Forelimb muscle (tissue), 1 donor: ENCODE measurements around the gene EPM2AIP1. TPM values are rescaled to one million over a fixed set of nuclear protein-coding genes. Genes with fewer than 3 reads are reported as not detected.
"Not testable (repeated sequence)": the region's sequence is repeated elsewhere in the genome, so short reads cannot be mapped to it uniquely, and the experiment has no call there.

Experiments
- DNase-seq: peaks from one replicate; pipeline ENCODE4 v3.0.0-alpha.2; 2013; ENCODE audit warnings: low read depth
- polyA plus RNA-seq: library from polyadenylated mRNA; unstranded; fragments of 120-200 nt; gene quantifications from one replicate; pipeline ENCODE4 v1.2.1, GENCODE V29; 2013; ENCODE audit not compliant: insufficient read length

Gene EPM2AIP1
- polyA plus RNA-seq, 1 donor, result 27.9 TPM

DNA sequence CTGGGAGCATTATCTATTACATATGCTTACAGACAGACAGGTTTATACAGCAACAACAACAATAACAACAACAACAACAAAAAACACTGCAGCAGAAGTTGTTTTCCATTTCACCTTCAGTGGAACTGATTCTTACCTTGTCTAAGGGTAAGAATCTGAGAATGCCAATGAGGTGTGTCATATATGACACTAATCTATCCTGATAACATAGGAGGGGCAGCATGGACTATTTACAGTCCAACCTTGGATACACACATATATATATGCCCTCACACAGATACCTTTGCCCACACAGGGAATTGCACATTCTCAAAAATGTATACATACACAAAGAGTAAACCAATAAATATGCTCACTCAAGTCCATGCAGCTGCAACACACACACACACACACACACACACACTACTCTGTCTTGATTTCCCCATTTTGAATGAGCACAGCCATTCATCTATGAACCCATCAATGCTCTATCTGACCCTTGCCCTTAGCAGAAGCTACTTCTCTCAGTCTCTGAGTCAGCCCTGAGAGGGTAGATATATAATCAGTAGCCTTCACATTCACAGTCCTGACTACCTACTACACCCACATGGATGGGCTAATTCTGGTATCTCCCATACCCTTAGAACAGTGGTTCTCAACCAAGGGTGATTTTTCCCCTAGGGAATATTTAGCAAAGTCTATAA lies 38.3 kb downstream of the EPM2AIP1 start:
- no peak for DNase-seq

DNA sequence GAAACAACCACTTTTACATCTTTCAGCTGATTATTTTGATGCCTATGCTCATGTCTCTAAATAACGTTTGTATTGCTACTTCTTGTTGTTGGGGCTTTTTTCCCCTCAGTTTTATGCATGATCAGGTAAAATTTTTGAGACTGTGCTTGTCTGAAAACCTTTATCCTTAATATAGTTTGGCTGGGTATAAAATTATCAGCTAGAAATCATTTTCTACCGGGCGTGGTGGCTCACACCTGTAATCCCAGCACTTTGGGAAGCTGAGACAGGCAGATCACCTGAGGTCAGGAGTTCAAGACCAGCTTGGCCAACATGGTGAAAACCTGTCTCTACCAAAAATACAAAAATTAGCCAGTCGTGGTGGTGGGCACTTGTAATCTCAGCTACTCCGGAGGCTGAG lies 45.1 kb downstream of the EPM2AIP1 start:
- not testable (repeated sequence) for DNase-seq

DNA sequence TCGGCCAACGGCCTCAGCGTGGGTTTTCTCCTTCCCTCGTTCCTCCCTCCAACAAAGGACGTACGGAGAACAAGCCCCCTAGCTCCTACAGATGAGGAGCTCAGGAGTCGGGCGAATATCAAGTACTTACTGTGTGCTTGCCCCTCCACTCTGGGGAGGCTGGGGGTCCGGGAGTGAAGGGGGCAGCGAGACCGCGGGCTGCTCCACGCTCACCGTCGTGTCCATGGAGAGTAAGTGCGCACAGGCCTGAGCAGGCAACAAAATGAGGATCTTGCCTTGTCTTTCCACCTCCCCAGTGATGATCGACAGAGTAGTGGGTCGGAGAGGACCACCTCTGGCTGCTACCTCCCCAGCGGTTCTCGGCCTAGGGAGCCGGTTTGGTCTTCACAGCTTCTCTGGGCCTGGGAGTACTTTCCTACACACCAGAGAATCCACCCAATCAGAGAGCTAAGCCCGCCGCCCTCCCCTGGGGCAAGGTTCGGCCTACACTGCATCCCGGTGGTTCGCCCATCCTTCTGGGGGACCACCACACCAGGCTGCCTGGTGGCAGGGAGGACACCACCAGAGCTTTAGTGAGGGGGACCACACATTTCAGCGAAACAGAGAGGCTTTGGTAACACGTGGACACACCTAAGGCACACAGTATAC lies 47.5 kb downstream of the EPM2AIP1 start:
- DNase-seq, result no peak

DNA sequence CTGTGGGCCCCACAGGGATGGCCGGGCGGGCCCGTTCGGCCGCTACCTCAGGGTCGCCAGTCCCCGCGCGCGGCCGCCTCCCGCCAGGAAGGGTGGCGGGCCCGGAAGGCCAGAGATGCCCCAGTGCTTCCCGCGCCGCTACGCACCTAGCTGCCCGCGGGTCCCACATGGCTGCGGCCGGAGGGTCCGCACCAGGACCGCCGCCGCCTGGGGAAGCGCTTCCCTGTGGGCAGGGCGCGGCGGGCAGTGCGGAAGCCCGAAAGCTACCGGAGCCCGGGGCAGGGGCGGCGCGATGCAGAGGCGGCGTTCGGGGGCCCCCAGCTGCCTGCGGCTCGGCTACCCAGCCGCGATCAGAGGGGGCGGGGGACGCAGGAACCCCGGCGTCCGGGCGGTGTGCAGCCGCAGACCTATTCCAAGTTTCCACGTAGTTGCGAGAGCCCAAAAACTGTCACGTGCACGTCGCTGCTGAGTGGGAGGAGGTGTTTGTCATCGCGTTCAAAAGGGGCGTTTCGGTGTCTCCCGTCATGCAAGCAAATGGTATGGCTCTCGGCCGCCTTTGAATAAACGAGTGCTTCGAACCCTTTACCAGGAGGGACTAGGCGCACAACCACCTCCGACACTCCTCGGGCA lies 48.2 kb downstream of the EPM2AIP1 start, which contains the start of gene TRANK1:
Gene TRANK1, minus strand, starts transcription at position 414 of the 630 bp plus-strand sequence. Its CDS starts 245 bp downstream, at position 169.
- peak; percentile 54 for DNase-seq

DNA sequence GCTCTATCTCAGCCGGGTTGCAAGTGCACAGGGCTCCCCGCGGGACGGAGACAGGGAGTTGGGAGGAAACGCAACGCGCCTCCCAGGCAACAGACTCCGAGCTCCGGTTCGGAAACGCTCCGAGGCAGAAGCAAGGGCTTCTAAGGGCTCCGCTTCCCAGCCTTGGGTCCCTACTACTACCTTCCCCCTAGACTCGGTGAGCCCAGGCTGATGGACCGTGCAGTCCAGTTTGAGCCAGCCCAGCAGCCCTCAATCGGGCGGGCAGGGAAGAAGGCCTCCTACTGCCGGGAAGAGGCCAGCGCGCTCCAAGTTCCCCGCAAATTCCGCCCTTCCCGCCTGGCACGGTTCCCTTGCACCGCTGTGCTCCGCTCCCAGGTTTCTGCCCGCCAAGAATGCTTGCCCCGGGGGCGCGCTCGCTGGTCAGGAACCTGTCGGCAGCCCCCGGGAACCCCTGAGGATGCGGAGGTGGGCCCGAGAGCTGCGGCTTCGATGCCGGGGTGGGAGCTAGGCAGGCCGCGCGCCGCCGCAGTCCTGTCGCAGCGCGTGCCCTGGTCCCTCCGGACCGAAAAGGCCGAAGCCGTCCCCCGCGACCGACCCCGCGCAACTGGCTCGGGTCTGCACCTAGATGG lies 48.8 kb downstream of the EPM2AIP1 start:
- peak; percentile 16 for DNase-seq

DNA sequence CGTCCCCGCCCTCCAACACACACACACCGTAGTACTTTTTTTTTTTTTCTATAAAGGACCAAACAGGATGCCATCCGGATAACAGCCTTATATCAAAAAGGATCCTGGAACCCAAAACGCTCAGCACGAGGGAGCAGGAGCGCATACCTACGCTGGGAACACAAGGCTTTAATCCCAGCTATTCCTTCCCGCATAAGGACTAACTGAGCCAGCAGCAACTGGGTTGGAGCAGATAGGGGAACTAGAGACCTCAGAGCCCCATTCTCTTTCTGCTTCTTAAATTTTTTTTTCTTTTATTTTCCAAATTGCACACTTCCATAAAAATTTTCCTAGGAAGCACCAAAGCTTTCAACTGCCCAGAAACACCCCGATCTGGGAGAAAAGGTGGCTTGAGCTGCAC lies 49.3 kb downstream of the EPM2AIP1 start:
- DNase-seq, result no peak

DNA sequence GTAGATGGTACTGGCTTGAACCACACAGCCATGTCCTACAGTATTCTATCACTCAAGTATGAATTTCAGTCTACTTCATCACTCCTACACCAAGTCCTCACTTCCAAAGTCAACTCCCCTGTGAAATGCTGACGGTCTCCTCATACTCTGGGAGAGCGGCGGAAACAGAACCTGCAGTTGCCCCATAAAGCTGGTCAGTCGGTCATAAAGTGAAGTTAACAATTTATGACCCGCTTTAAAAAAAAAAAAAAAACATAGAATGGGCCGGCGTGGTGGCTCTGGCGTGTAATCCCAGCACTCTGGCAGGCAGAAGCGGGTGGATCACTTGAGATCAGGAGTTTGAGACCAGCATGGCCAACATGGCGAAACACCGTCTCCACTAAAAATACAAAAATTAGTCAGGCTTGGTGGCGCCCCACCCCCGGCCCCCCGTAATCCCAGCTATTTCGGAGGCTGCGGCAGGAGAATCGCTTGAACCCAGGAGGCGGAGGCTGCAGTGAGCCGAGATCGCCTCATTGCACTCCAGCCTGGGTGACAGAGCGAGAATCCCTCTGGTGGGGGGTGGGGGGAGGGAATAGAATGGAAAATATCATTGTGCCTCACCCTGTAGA lies 50.2 kb downstream of the EPM2AIP1 start:
- no peak for DNase-seq

DNA sequence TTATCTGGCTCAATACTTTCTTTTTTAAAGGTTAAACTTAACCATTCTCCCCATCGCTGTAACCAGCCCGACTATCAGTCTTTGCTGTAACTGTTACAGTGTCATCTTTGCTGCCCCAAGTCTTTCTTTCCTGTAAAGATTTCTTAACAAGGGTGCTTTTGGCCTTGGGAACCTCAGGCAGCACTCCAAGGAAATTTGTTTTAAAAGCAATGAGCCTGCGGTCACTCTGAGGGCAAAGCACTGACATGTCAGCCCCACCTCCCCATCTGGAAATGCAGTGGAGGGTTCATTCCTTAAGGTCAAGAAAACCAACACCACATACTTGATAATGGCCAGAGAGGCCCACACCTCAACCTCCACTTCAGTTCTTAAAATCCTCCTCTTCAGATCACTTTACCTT lies 51.3 kb downstream of the EPM2AIP1 start:
- no peak for DNase-seq

DNA sequence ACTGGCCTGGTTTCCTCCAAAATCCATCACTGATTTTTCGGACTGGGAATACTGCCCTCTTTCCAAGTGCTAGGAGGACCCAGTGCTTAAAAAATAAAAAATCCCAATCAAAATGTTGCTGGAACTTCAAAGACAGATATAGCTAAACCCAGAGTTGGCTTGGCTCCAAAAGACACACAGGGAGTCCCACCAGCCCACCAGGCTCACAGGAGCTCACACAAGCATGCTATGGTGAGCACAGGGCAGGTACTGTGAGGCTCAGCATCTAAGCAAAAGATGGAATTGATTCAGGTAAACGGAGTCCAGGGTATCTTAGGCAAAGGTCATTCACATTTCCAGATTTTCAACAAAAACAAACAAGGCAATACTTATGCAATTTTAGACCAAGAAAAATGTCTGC lies 51.8 kb downstream of the EPM2AIP1 start:
- no peak for DNase-seq

DNA sequence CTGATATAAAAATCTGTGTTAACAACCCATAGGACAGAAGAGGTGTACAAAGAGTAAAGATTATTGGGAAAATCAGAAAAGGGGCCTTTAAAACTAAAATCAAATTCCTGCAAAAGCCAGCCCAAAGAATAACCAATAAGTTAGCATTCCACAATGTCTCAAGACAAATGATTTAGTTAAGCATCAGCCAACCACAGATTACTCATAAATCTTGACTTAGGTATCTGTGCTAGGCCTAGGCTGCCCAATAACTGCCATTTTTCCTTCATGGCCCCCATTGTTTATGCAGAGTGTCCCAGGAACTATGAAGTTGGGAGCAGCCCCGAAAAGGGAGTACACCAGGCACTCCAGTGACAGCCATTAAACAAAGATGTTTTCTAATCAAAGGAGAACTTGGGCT lies 55.4 kb downstream of the EPM2AIP1 start:
- no peak for DNase-seq

Other genes starting within 250 kb of the EPM2AIP1 start
- gene DCLK3, start 228.6 kb downstream of the EPM2AIP1 start, polyA plus RNA-seq, result 2.0 TPM
- gene TRANK1, start 48.1 kb downstream of the EPM2AIP1 start, polyA plus RNA-seq, result 3.9 TPM
- gene MLH1, start 387 bp upstream of the EPM2AIP1 start, polyA plus RNA-seq, result 45.8 TPM
- 40.5 TPM for gene LRRFIP2, start 181.5 kb upstream of the EPM2AIP1 start, polyA plus RNA-seq